ENCODE measurements around the gene MUC4. TPM values are rescaled to one million over a fixed set of nuclear protein-coding genes. Genes with fewer than 3 reads are reported as not detected.
"Not testable (repeated sequence)": the region's sequence is repeated elsewhere in the genome, so short reads cannot be mapped to it uniquely, and the experiment has no call there.

MUC4 gene
- total RNA-seq, 1 experiment from 2014 or later: not detected

GRCh38 chr3:195800240-195800639 lies 11.5 kb downstream of the MUC4 start:
- ChIA-PET CTCF (no interaction called here), POLR2A (ENCODE audit: low non-redundant PET) (no interaction called here)
- intact Hi-C loops (cut with micrococcal nuclease; ENCODE audit: unreplicated experiment): no loop called here
- Histone ChIP-seq H3K9me3 (ENCODE audit: low read depth, low read length, poor library complexity, severe bottlenecking) (no peaks in the 10 kb centered on the region), H3K4me1 (ENCODE audit: insufficient read depth, low read length, poor library complexity, severe bottlenecking) (no peaks in the 10 kb centered on the region), H3K4me3 (ENCODE audit: low read depth, low read length, poor library complexity, severe bottlenecking) (no peak overlapping the region), H3K27me3 (replicated peaks; ENCODE audit: insufficient read depth, low read depth, low read length, poor library complexity) (no peaks in the 10 kb centered on the region), H3K36me3 (ENCODE audit: insufficient read depth, low read length, poor library complexity, severe bottlenecking) (no peaks in the 10 kb centered on the region), H3K27ac (ENCODE audit: low read depth, low read length, poor library complexity, severe bottlenecking) (no peak overlapping the region)
- no TSS peak for BruUV-seq (replicated peaks)
- TF ChIP-seq, protein P1, sequence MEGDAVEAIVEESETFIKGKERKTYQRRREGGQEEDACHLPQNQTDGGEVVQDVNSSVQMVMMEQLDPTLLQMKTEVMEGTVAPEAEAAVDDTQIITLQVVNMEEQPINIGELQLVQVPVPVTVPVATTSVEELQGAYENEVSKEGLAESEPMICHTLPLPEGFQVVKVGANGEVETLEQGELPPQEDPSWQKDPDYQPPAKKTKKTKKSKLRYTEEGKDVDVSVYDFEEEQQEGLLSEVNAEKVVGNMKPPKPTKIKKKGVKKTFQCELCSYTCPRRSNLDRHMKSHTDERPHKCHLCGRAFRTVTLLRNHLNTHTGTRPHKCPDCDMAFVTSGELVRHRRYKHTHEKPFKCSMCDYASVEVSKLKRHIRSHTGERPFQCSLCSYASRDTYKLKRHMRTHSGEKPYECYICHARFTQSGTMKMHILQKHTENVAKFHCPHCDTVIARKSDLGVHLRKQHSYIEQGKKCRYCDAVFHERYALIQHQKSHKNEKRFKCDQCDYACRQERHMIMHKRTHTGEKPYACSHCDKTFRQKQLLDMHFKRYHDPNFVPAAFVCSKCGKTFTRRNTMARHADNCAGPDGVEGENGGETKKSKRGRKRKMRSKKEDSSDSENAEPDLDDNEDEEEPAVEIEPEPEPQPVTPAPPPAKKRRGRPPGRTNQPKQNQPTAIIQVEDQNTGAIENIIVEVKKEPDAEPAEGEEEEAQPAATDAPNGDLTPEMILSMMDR (conservative IDR thresholded peaks at IDR 0.05; ENCODE audit: low read depth, low read length): no peak
- TF ChIP-seq EZH2 (IDR thresholded peaks at IDR 0.05; ENCODE audit: borderline replicate concordance, low read depth, low read length, poor library complexity, severe bottlenecking): no peak
- DNase-seq (ENCODE audit: low spot score): peak; percentile 23

GRCh38 chr3:195796795-195797194 lies 14.9 kb downstream of the MUC4 start:
- H3K9me3 ChIP-seq (ENCODE audit: low read depth, low read length, poor library complexity, severe bottlenecking): no peaks in the 10 kb centered on the region
- no TSS peak for BruUV-seq (replicated peaks)
- no peak overlapping the region for H3K27ac ChIP-seq (ENCODE audit: low read depth, low read length, poor library complexity, severe bottlenecking)
- DNase-seq (ENCODE audit: low spot score): no peak
- TF ChIP-seq, protein P1 (conservative IDR thresholded peaks at IDR 0.05; ENCODE audit: low read depth, low read length): no peak
- no peak for TF ChIP-seq EZH2 (IDR thresholded peaks at IDR 0.05; ENCODE audit: borderline replicate concordance, low read depth, low read length, poor library complexity, severe bottlenecking)
- H3K4me1 ChIP-seq (ENCODE audit: insufficient read depth, low read length, poor library complexity, severe bottlenecking): no peaks in the 10 kb centered on the region
- ChIA-PET POLR2A (ENCODE audit: low non-redundant PET) (no interaction called here), CTCF (no interaction called here)
- H3K27me3 ChIP-seq (replicated peaks; ENCODE audit: insufficient read depth, low read depth, low read length, poor library complexity): no peaks in the 10 kb centered on the region
- H3K4me3 ChIP-seq (ENCODE audit: low read depth, low read length, poor library complexity, severe bottlenecking): no peak overlapping the region
- no peaks in the 10 kb centered on the region for H3K36me3 ChIP-seq (ENCODE audit: insufficient read depth, low read length, poor library complexity, severe bottlenecking)
- intact Hi-C loops (cut with micrococcal nuclease; ENCODE audit: unreplicated experiment): no loop called here

GRCh38 chr3:195794708-195795107 lies 17.0 kb downstream of the MUC4 start:
- intact Hi-C loops (cut with micrococcal nuclease; ENCODE audit: unreplicated experiment): no loop called here
- DNase-seq (ENCODE audit: low spot score): peak; percentile 40
- BruUV-seq (replicated peaks): no TSS peak
- Histone ChIP-seq H3K36me3 (ENCODE audit: insufficient read depth, low read length, poor library complexity, severe bottlenecking) (no peaks in the 10 kb centered on the region), H3K27ac (ENCODE audit: low read depth, low read length, poor library complexity, severe bottlenecking) (no peak overlapping the region), H3K27me3 (replicated peaks; ENCODE audit: insufficient read depth, low read depth, low read length, poor library complexity) (no peaks in the 10 kb centered on the region), H3K9me3 (ENCODE audit: low read depth, low read length, poor library complexity, severe bottlenecking) (no peaks in the 10 kb centered on the region), H3K4me1 (ENCODE audit: insufficient read depth, low read length, poor library complexity, severe bottlenecking) (no peaks in the 10 kb centered on the region), H3K4me3 (ENCODE audit: low read depth, low read length, poor library complexity, severe bottlenecking) (no peak overlapping the region)
- CTCF ChIA-PET: no interaction called here
- POLR2A ChIA-PET (ENCODE audit: low non-redundant PET): no interaction called here
- TF ChIP-seq, protein P1 (conservative IDR thresholded peaks at IDR 0.05; ENCODE audit: low read depth, low read length): no peak
- no peak for TF ChIP-seq EZH2 (IDR thresholded peaks at IDR 0.05; ENCODE audit: borderline replicate concordance, low read depth, low read length, poor library complexity, severe bottlenecking)

GRCh38 chr3:195792621-195793020 lies 19.1 kb downstream of the MUC4 start:
- H3K36me3 ChIP-seq (ENCODE audit: insufficient read depth, low read length, poor library complexity, severe bottlenecking); H3K27ac ChIP-seq (ENCODE audit: low read depth, low read length, poor library complexity, severe bottlenecking); BruUV-seq (replicated peaks); intact Hi-C loops (cut with micrococcal nuclease; ENCODE audit: unreplicated experiment); CTCF ChIA-PET; H3K27me3 ChIP-seq (replicated peaks; ENCODE audit: insufficient read depth, low read depth, low read length, poor library complexity); H3K4me3 ChIP-seq (ENCODE audit: low read depth, low read length, poor library complexity, severe bottlenecking); H3K4me1 ChIP-seq (ENCODE audit: insufficient read depth, low read length, poor library complexity, severe bottlenecking); POLR2A ChIA-PET (ENCODE audit: low non-redundant PET); H3K9me3 ChIP-seq (ENCODE audit: low read depth, low read length, poor library complexity, severe bottlenecking); DNase-seq (ENCODE audit: low spot score): not testable (repeated sequence)

All from A673 (cell line).